Heart left ventricle (tissue), 13 donors: ENCODE measurements around the gene ZSCAN20.

ENCODE experiments used
- CTCF ChIP-seq, 12 donors: fragments of 200-600 bp; sonication (generic) in 4 of 12; IDR thresholded peaks; one replicate each; pipeline versions ENCODE4 v1.5.0 to v1.8.0; 2018 to 2022; ENCODE audit warnings: antibody characterized with exemption in 12 of 12, mild to moderate bottlenecking in 5 of 12
- POLR2A ChIP-seq, 2 donors: fragments of 450-650 bp; IDR thresholded peaks; one replicate each; pipeline ENCODE4 v1.6.1; 2017; ENCODE audit warnings: antibody characterized with exemption in 2 of 2, mild to moderate bottlenecking in 2 of 2, moderate library complexity in 2 of 2
- donor health status: ischemic (EF 13 %, LVEDD 7.1; RV severe dilation, severe dysfunction).
- donor health status: DM: no; HTN: yes; CAD: no.
- donor health status: DM: no; HTN: no; CAD: no.
- donor health status: ischemic (EF 25% LVEDD 6.9; RV normal size, moderate dysfunction).
- donor health status: ischemic (EF 25% LVEDD 5.7; RV mildly dilated, moderate dysfunction).
- donor health status: ischemic (EF 35%, LVEDD 5.7; RV mildly dilated, moderate dysfunction).
- donor health status: nonischemic (EF 11% LVEDD 7.7; RV severe dilation, severe dysfunction).
- donor health status: DM: yes; HTN: yes; CAD: no.
- donor health status: PGD.
- donor health status: ischemic (EF 29% LVEDD 5.4; RV normal size, mild dysfunction).
- donor health status: nonischemic (EF 23%, LVEDD 6.1; RV moderate dilation, normal function).

- TF ChIP-seq CTCF (IDR thresholded peaks at IDR 0.05) (no peak), POLR2A (IDR thresholded peaks at IDR 0.05) (no peak)
Measured at GRCh38 chr1:33500547-33500946, 28.1 kb downstream of the ZSCAN20 start.
